Kidney (tissue), 14 donors: ENCODE measurements around the gene HOXC12. TPM values are rescaled to one million over a fixed set of nuclear protein-coding genes. Genes with fewer than 3 reads are reported as not detected.
A peak's percentile ranks its signal among the peaks of the same experiment; 100 is the strongest.

Source experiments
- DNase-seq, 5 donors: peaks; one replicate each; pipeline ENCODE4 v3.0.0-alpha.2; 2013 to 2020
- FAIRE-seq: peaks from 2 replicates; lab custom pipeline; 2012; peaks lifted over from hg19 to GRCh38; lab: Jason Lieb, UNC
- H3K27ac ChIP-seq, 2 donors: one replicate each; pipeline ENCODE4 v1.7.0; 2013; ENCODE audit warnings: low read depth in 2 of 2, low read length in 2 of 2, inconsistent platforms in 1 of 2
- H3K27me3 ChIP-seq: one replicate; pipeline ENCODE4 v1.7.1; 2013; ENCODE audit warnings: low read length, inconsistent platforms; ENCODE audit not compliant: control insufficient read depth, insufficient read depth
- H3K36me3 ChIP-seq, 3 donors: one replicate each; pipeline versions ENCODE4 v1.7.0 to v1.7.1; 2013; ENCODE audit warnings: low read length in 3 of 3, control low read depth in 1 of 3, inconsistent platforms in 1 of 3; ENCODE audit not compliant: insufficient read depth in 3 of 3, control insufficient read depth in 2 of 3
- H3K4me1 ChIP-seq, 3 donors: one replicate each; pipeline versions ENCODE4 v1.7.0 to v1.7.1; 2013; ENCODE audit warnings: low read length in 3 of 3, inconsistent platforms in 1 of 3, low read depth in 1 of 3; ENCODE audit not compliant: control insufficient read depth in 2 of 3, insufficient read depth in 2 of 3
- H3K4me3 ChIP-seq, 3 donors: one replicate each; pipeline versions ENCODE4 v1.7.0 to v1.8.1; 2013; ENCODE audit warnings: low read length in 3 of 3, control low read depth in 1 of 3, inconsistent platforms in 1 of 3
- H3K9ac ChIP-seq, 3 donors: one replicate each; pipeline versions ENCODE4 v1.7.0 to v1.7.1; 2013; ENCODE audit warnings: low read length in 3 of 3, control low read depth in 1 of 3, inconsistent platforms in 1 of 3
- H3K9me3 ChIP-seq, 3 donors: one replicate each; pipeline versions ENCODE4 v1.7.0 to v1.7.1; 2013; ENCODE audit warnings: low read length in 3 of 3, control low read depth in 1 of 3, inconsistent platforms in 1 of 3; ENCODE audit not compliant: control insufficient read depth in 2 of 3, insufficient read depth in 1 of 3
- intact Hi-C: fragments of 100-400 bp; cut with DNase I; formaldehyde crosslinking; loops from one replicate; pipeline ENCODE4 v1.11.1; 2022
- polyA plus RNA-seq: library from polyadenylated mRNA; stranded (reverse); fragments of 350-450 nt; fragmentation: Illumina TruSeq; extraction: RNeasy Lipid Tissue Mini Kit (QIAGEN cat#74804); gene quantifications from one replicate; pipeline ENCODE4 v1.2.3, GENCODE V29; 2014; ENCODE audit warnings: low read depth, low replicate concordance; ENCODE audit not compliant: insufficient read depth
- total RNA-seq: library from RNA; stranded (reverse); fragmentation: NEBNext Ultra II Directional; extraction: Animal tissue kit (Norgen Biotek cat#: 25700); gene quantifications from one replicate; pipeline ENCODE4 v1.2.1, GENCODE V29; 2021
- TF ChIP-seq, protein P1 (sequence below): IDR thresholded peaks from 3 replicates; pipeline ENCODE4 v1.5.1; 2012; ENCODE audit warnings: mild to moderate bottlenecking, moderate library complexity, borderline replicate concordance; ENCODE audit not compliant: insufficient read depth; ENCODE audit errors: extremely low read depth
- donor health status: control.
- donor health status: control.
- donor health status: control.
- donor health status: control.
- donor health status: control.
- donor health status: DM: yes; HTN: yes; CAD: no.
- donor health status: Normal renal cell carcinoma (clear cell type).

The HOXC12 gene
- total and polyA plus RNA-seq, 2 donors from 2014 or later: not detected

DNA sequence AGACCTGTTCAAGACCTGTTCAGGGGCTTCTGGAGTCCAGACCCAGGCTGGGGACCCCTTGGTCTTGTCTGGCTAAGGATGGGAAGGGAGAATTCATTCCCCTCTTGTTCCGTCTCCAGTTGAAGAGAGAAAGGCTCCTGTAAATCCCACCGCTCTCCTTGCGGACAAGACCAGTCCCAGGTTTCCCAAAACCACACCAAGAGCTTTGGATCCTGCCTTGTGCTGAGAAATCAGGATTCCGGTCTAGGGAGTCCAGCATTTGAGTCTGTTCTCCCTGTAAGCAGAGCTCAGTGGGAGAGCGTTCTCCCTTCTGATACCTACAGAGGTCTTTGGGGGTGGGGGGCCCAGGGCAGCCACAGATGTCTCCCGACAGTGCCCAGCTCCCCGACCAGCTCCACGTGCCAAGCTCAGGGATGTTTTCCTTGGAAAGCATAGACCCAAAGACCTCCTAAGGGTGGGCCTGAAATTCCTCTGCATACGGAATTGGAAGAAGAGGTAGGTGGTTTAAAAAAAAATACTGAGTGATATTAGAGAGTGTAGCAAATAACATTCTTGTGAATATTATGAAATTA, 14.2 kb upstream of the HOXC12 start:
- TF ChIP-seq, protein P1, sequence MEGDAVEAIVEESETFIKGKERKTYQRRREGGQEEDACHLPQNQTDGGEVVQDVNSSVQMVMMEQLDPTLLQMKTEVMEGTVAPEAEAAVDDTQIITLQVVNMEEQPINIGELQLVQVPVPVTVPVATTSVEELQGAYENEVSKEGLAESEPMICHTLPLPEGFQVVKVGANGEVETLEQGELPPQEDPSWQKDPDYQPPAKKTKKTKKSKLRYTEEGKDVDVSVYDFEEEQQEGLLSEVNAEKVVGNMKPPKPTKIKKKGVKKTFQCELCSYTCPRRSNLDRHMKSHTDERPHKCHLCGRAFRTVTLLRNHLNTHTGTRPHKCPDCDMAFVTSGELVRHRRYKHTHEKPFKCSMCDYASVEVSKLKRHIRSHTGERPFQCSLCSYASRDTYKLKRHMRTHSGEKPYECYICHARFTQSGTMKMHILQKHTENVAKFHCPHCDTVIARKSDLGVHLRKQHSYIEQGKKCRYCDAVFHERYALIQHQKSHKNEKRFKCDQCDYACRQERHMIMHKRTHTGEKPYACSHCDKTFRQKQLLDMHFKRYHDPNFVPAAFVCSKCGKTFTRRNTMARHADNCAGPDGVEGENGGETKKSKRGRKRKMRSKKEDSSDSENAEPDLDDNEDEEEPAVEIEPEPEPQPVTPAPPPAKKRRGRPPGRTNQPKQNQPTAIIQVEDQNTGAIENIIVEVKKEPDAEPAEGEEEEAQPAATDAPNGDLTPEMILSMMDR: no peak
- Histone ChIP-seq H3K27ac (no peak overlapping the region), H3K4me1 (peaks cover 0 to 2% (median 0%) of the 10 kb centered on the region in 3 donors), H3K4me3 (no peak overlapping the region), H3K36me3 (no peaks in the 10 kb centered on the region), H3K27me3 (peaks cover 81% of the 10 kb centered on the region), H3K9me3 (no peaks in the 10 kb centered on the region), H3K9ac (no peak overlapping the region)
- FAIRE-seq (no peak), DNase-seq (peak in 1 of 5 donors; percentile 11)
- intact Hi-C loops: no loop called here

DNA sequence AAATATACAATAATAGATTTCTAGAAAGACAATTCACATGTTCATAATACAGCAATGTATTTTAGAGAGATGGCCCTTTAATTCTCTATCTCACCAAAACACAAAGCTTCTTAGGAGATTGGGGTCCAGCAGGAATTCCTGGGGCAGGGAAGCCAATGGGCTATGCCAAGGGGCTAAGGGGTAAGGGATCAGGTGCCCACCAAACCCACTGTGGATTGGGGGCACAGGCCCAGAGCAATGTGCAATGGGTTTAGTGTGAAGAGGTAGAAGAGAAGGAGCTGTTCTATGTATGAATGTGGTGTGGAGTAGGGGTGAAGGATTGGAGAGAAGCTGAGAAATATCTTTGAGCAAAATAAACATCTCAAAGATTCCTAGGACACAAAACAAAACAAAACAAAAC, 13.5 kb upstream of the HOXC12 start:
- DNase-seq (no peak), FAIRE-seq (no peak)
- H3K4me3 ChIP-seq: no peak overlapping the region
- intact Hi-C loops: no loop called here
- H3K9me3 ChIP-seq: no peaks in the 10 kb centered on the region
- TF ChIP-seq, protein P1: no peak
- H3K9ac ChIP-seq: no peak overlapping the region
- no peak overlapping the region for H3K27ac ChIP-seq
- no peaks in the 10 kb centered on the region for H3K36me3 ChIP-seq
- H3K27me3 ChIP-seq: peaks cover 81% of the 10 kb centered on the region
- H3K4me1 ChIP-seq: peaks cover 0 to 2% (median 0%) of the 10 kb centered on the region in 3 donors

DNA sequence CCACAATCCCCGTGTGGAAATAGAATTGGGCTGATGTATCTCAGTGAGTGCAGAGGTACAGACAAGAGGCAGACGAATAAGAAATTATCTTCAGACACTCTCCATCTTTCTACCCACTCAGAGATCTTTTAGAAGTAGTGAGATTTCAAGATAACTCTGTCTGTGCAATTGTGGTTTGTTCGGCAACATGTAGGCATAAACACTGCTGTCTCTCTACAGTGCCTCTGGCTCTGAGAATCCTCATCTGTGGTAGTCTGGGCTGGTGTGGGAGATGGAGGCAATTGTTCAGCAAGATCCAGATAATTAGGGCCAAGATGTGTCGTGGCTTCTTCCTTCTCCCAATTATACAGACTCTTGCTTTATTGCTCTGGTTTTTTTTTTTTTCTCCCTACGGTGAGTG, 13.0 kb upstream of the HOXC12 start:
- Histone ChIP-seq H3K27me3 (peaks cover 83% of the 10 kb centered on the region), H3K4me1 (peaks cover 0 to 2% (median 0%) of the 10 kb centered on the region in 3 donors), H3K9ac (no peak overlapping the region), H3K4me3 (no peak overlapping the region), H3K27ac (no peak overlapping the region), H3K36me3 (no peaks in the 10 kb centered on the region), H3K9me3 (no peaks in the 10 kb centered on the region)
- TF ChIP-seq, protein P1: no peak
- no peak for FAIRE-seq
- no peak for DNase-seq
- intact Hi-C loops: no loop called here

DNA sequence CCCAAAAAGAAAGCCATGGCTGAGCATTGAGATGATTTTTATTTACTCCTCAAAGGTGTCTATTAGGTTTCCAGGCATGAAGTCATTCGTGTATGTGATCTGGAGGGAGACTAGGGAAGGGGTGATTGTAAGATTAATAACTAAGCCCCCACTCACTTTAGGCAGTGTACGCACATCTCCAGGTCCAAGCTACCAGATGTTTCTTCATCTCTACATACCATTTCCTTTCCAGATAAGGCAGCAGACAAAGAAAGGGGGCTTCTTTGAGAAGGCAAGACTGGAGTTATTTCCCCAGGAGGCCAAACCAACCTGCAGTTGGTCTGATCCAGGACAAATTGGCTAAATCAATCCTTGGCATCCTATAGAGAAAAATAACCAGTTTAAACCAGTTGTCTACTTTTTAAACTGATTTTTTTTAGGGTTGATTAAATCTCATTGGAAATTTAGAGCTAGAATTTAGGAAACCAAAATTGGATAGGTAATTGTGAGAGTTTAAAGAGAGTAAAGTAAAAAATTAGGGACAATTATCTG, 12.2 kb upstream of the HOXC12 start:
- FAIRE-seq: no peak
- intact Hi-C loops: no loop called here
- no peak overlapping the region for H3K9ac ChIP-seq
- no peak for DNase-seq
- H3K27ac ChIP-seq: no peak overlapping the region
- peaks cover 83% of the 10 kb centered on the region for H3K27me3 ChIP-seq
- H3K4me3 ChIP-seq: no peak overlapping the region
- no peaks in the 10 kb centered on the region for H3K36me3 ChIP-seq
- peaks cover 0 to 2% (median 0%) of the 10 kb centered on the region in 3 donors for H3K4me1 ChIP-seq
- no peaks in the 10 kb centered on the region for H3K9me3 ChIP-seq
- TF ChIP-seq, protein P1: no peak
